Neural progenitor cell (in vitro differentiated cells): ENCODE results near the gene FAM174C.

Experiments used
- CTCF ChIP-seq: fragments of 200-600 bp; sonication (generic); IDR thresholded peaks from 2 replicates; pipeline ENCODE4 v1.5.1; 2017; ENCODE audit warnings: antibody characterized with exemption, mild to moderate bottlenecking
- EZH2 ChIP-seq: fragments of 200-600 bp; sonication (generic); IDR thresholded peaks from 2 replicates; pipeline ENCODE4 v1.6.1; 2017; ENCODE audit warnings: antibody characterized with exemption, mild to moderate bottlenecking, moderate library complexity

GRCh38 chr19:1291761-1292418 lies 16.6 kb downstream of the FAM174C start:
- no peak for TF ChIP-seq CTCF
- no peak for TF ChIP-seq EZH2
